Fibroblast of the aortic adventitia (primary cell): ENCODE data around the gene JMJD1C. TPM values are rescaled to one million over a fixed set of nuclear protein-coding genes. Genes with fewer than 3 reads are reported as not detected.

Experiments
- DNase-seq: peaks from one replicate; pipeline ENCODE4 v3.0.0-alpha.2; 2010; ENCODE audit warnings: low read depth
- H3K4me3 ChIP-seq: 2 replicates; pipeline ENCODE4 v1.5.1; 2011; ENCODE audit warnings: low read depth, mild to moderate bottlenecking, control low read depth, low read length, moderate library complexity
- CTCF ChIP-seq: IDR thresholded peaks from 2 replicates; pipeline ENCODE4 v1.5.1; 2011; ENCODE audit warnings: mild to moderate bottlenecking, low read length, control low read depth, inconsistent platforms; ENCODE audit not compliant: insufficient read depth
- total RNA-seq: library from RNA; depleted of rRNA; stranded (reverse); fragments of >200 nt; gene quantifications from 2 replicates; pipeline ENCODE4 v1.2.3, GENCODE V29; 2012; ENCODE audit warnings: low replicate concordance

JMJD1C gene
- total RNA-seq, 1 donor, result 120 TPM

GRCh38 chr10:63265222-63265617, 200.6 kb downstream of the JMJD1C start:
- peak; percentile 57 for DNase-seq
- no peak for TF ChIP-seq CTCF
- H3K4me3 ChIP-seq, result peak overlapping the region; percentile 76

GRCh38 chr10:63264617-63265221, 201.1 kb downstream of the JMJD1C start:
- peak; percentile 32 for DNase-seq
- H3K4me3 ChIP-seq, result peak overlapping the region; percentile 76
- no peak for TF ChIP-seq CTCF

- TF ChIP-seq CTCF, result no peak
- no peak overlapping the region for H3K4me3 ChIP-seq
- no peak for DNase-seq
These were observed 203.2 kb downstream of the JMJD1C start for GRCh38 chr10:63262430-63263073.

GRCh38 chr10:63261496-63261895, 204.3 kb downstream of the JMJD1C start:
- no peak for DNase-seq
- no peak overlapping the region for H3K4me3 ChIP-seq
- no peak for TF ChIP-seq CTCF

GRCh38 chr10:63260860-63261251, 204.9 kb downstream of the JMJD1C start:
- TF ChIP-seq CTCF, result no peak
- DNase-seq, result no peak
- no peak overlapping the region for H3K4me3 ChIP-seq

- TF ChIP-seq CTCF, result no peak
- no peak overlapping the region for H3K4me3 ChIP-seq
- DNase-seq, result no peak
These were observed 205.5 kb downstream of the JMJD1C start for GRCh38 chr10:63260103-63260859.
